OCI-LY7 (cell line): ENCODE results near the gene CD247.

Source experiments
- CTCF ChIP-seq: fragments of 200-600 bp; sonication (generic); conservative IDR thresholded peaks from 2 replicates; pipeline ENCODE4 v1.5.1; 2014; ENCODE audit warnings: mild to moderate bottlenecking, antibody characterized with exemption, low read length, moderate library complexity, mixed read lengths
- EZH2phosphoT487 ChIP-seq: fragments of 200-600 bp; sonication (generic); IDR thresholded peaks from 2 replicates; pipeline ENCODE4 v1.6.1; 2018; ENCODE audit warnings: low read depth, borderline replicate concordance, mild to moderate bottlenecking, mixed run types, antibody characterized with exemption, low read length, moderate library complexity, mixed read lengths

- no peak for TF ChIP-seq CTCF
- no peak for TF ChIP-seq EZH2phosphoT487
Measured at GRCh38 chr1:167476061-167476460, 42.3 kb downstream of the CD247 start.
